IMR-90 (cell line): ENCODE measurements around the gene RUNDC1. TPM values are rescaled to one million over a fixed set of nuclear protein-coding genes. Genes with fewer than 3 reads are reported as not detected.

ENCODE experiments used
- ATAC-seq: fragments of 200-7000 bp; cut with Tn5 transposase; 2 replicates; pipeline ENCODE4 v1.9.1; 2020; ENCODE audit warnings: low read depth, mild to moderate bottlenecking, moderate library complexity
- BruUV-seq: library from RNA; stranded (reverse); fragments of 400-500 nt; replicated peaks from 2 replicates; lab custom pipeline; 2021; lab: Mats Ljungman, UMichigan
- CTCF ChIA-PET: fragments of 300-600 bp; formaldehyde crosslinking; extraction: SDS; loops from one replicate; lab custom pipeline; 2021; ENCODE audit warnings: antibody characterized with exemption; lab: Yijun Ruan, JAX
- POLR2A ChIA-PET: fragments of 300-600 bp; sonication (Branson Sonifier 250); formaldehyde crosslinking; loops from one replicate; lab custom pipeline; 2022; ENCODE audit warnings: antibody characterized with exemption; ENCODE audit not compliant: unreplicated experiment; lab: Charles Lee
- DNase-seq: peaks from one replicate; pipeline ENCODE4 v3.0.0; 2013
- H2AFZ ChIP-seq: replicated peaks from 2 replicates; pipeline ENCODE3; 2013; ENCODE audit warnings: low read length, mild to moderate bottlenecking; ENCODE audit not compliant: poor library complexity
- H2AK5ac ChIP-seq: 2 replicates; pipeline ENCODE4 v1.6.1; 2013; ENCODE audit warnings: low read depth, low read length, inconsistent platforms
- H2AK9ac ChIP-seq: replicated peaks from 2 replicates; pipeline ENCODE3; 2013; ENCODE audit warnings: mild to moderate bottlenecking, low read depth, low read length, moderate library complexity; ENCODE audit not compliant: poor library complexity
- H2BK120ac ChIP-seq: 2 replicates; pipeline ENCODE4 v1.6.1; 2013; ENCODE audit warnings: low read depth, low read length, inconsistent platforms
- H2BK15ac ChIP-seq: 3 replicates; pipeline ENCODE4 v1.6.1; 2013; ENCODE audit warnings: low read depth, low read length, inconsistent platforms
- H2BK20ac ChIP-seq: 2 replicates; pipeline ENCODE4 v1.6.1; 2013; ENCODE audit warnings: low read depth, mild to moderate bottlenecking, inconsistent platforms, low read length, moderate library complexity
- H2BK5ac ChIP-seq: 2 replicates; pipeline ENCODE4 v1.6.1; 2013; ENCODE audit warnings: mild to moderate bottlenecking, low read depth, low read length, inconsistent platforms; ENCODE audit not compliant: poor library complexity, severe bottlenecking
- H3K14ac ChIP-seq: replicated peaks from 2 replicates; pipeline ENCODE4 v1.6.1; 2013; ENCODE audit warnings: low read depth, low read length, inconsistent platforms
- H3K18ac ChIP-seq: 2 replicates; pipeline ENCODE4 v1.6.1; 2013; ENCODE audit warnings: low read depth, low read length, control low read depth
- H3K23ac ChIP-seq: 2 replicates; pipeline ENCODE4 v1.6.1; 2013; ENCODE audit warnings: low read depth, low read length, inconsistent platforms
- H3K27ac ChIP-seq: 2 replicates; pipeline ENCODE4 v1.5.1; 2013; ENCODE audit warnings: mild to moderate bottlenecking, control low read depth, low read length; ENCODE audit not compliant: insufficient read depth
- H3K27me3 ChIP-seq: 2 replicates; pipeline ENCODE4 v1.6.1; 2013; ENCODE audit warnings: low read length; ENCODE audit not compliant: control insufficient read depth, insufficient read depth
- H3K36me3 ChIP-seq: 2 replicates; pipeline ENCODE4 v1.6.1; 2013; ENCODE audit warnings: low read length, mixed read lengths; ENCODE audit not compliant: control insufficient read depth, insufficient read depth
- H3K4ac ChIP-seq: 2 replicates; pipeline ENCODE4 v1.6.1; 2013; ENCODE audit warnings: low read depth, low read length, inconsistent platforms
- H3K4me1 ChIP-seq: 2 replicates; pipeline ENCODE4 v1.6.1; 2013; ENCODE audit warnings: low read length, mixed read lengths; ENCODE audit not compliant: control insufficient read depth, insufficient read depth
- H3K4me2 ChIP-seq: 2 replicates; pipeline ENCODE4 v1.6.1; 2013; ENCODE audit warnings: low read depth, mild to moderate bottlenecking, control low read depth, low read length, moderate library complexity
- H3K4me3 ChIP-seq: 2 replicates; pipeline ENCODE4 v1.5.1; 2013; ENCODE audit warnings: low read depth, mild to moderate bottlenecking, control low read depth, low read length, moderate library complexity; ENCODE audit not compliant: insufficient read depth
- H3K56ac ChIP-seq: 2 replicates; pipeline ENCODE4 v1.6.1; 2013; ENCODE audit warnings: low read length, inconsistent platforms; ENCODE audit not compliant: insufficient read depth; ENCODE audit errors: extremely low read depth
- H3K79me1 ChIP-seq, 2 experiments: 2 replicates each; pipeline ENCODE4 v1.6.1; 2013; ENCODE audit warnings: low read length in 2 of 2, inconsistent platforms in 1 of 2, low read depth in 1 of 2
- H3K9ac ChIP-seq: 2 replicates; pipeline ENCODE4 v1.6.1; 2013; ENCODE audit warnings: low read depth, low read length, control low read depth
- H3K9me1 ChIP-seq: 2 replicates; pipeline ENCODE4 v1.6.1; 2013; ENCODE audit warnings: low read length, inconsistent platforms; ENCODE audit not compliant: insufficient read depth
- H3K9me3 ChIP-seq: 2 replicates; pipeline ENCODE4 v1.6.1; 2013; ENCODE audit warnings: low read length; ENCODE audit not compliant: control insufficient read depth, insufficient read depth
- H4K20me1 ChIP-seq: 2 replicates; pipeline ENCODE4 v1.6.1; 2013; ENCODE audit warnings: low read length, inconsistent platforms; ENCODE audit not compliant: insufficient read depth
- H4K5ac ChIP-seq: 2 replicates; pipeline ENCODE4 v1.6.1; 2013; ENCODE audit warnings: mild to moderate bottlenecking, low read depth, low read length, control low read depth
- H4K8ac ChIP-seq, 2 experiments: 2 replicates each; pipeline ENCODE4 v1.6.1; 2013; ENCODE audit warnings: low read depth in 2 of 2, low read length in 2 of 2, control low read depth in 1 of 2, inconsistent platforms in 1 of 2
- H4K91ac ChIP-seq: 2 replicates; pipeline ENCODE4 v1.6.1; 2013; ENCODE audit warnings: low read depth, low read length, inconsistent platforms; ENCODE audit not compliant: insufficient read depth
- CEBPB ChIP-seq: IDR thresholded peaks from 2 replicates; pipeline ENCODE4 v1.6.1; 2012; ENCODE audit warnings: low read depth, low read length, improper control_type of control experiment
- MAZ ChIP-seq: IDR thresholded peaks from 2 replicates; pipeline ENCODE4 v1.6.1; 2012; ENCODE audit warnings: low read depth, mild to moderate bottlenecking, low read length, improper control_type of control experiment, moderate library complexity, borderline replicate concordance
- MXI1 ChIP-seq: IDR thresholded peaks from 2 replicates; pipeline ENCODE4 v1.6.1; 2012; ENCODE audit warnings: low read depth, mild to moderate bottlenecking, low read length, moderate library complexity, borderline replicate concordance
- WGBS, 2 experiments: methylation state at CpG; one replicate each; pipeline versions ENCODE4 v1.1.5 to v1.1.7; 2013; ENCODE audit warnings: missing lambda C conversion rate in 2 of 2; ENCODE audit not compliant: insufficient read length in 1 of 2; ENCODE audit errors: extremely low coverage in 2 of 2; 5-methylcytosine and 5-hydroxymethylcytosine counted together
- dilution Hi-C: fragments of 300-500 bp; cut with HindIII; formaldehyde crosslinking; loops from one replicate; pipeline ENCODE4 v1.14.3; 2018; ENCODE audit warnings: low sequenced_read_pairs; ENCODE audit not compliant: unreplicated experiment
- in situ Hi-C: fragments of 300-500 bp; cut with MboI; formaldehyde crosslinking; loops from 3 replicates; pipeline ENCODE4 v1.14.3; 2019; ENCODE audit warnings: low sequenced_read_pairs, inconsistent platforms, mixed read lengths
- intact Hi-C: fragments of 100-400 bp; cut with micrococcal nuclease; formaldehyde crosslinking; loops from 2 replicates; pipeline ENCODE4 v1.10.0; 2022
- polyA plus RNA-seq, 3 experiments: library from polyadenylated mRNA; depleted of rRNA; stranded (reverse); fragments of >200 nt; gene quantifications; 2 replicates each; pipeline ENCODE4 v1.2.3, GENCODE V29; 2012; ENCODE audit warnings: low replicate concordance in 1 of 3
- total RNA-seq: library from RNA; depleted of rRNA; stranded (reverse); fragments of >200 nt; gene quantifications from 2 replicates; pipeline ENCODE4 v1.2.3, GENCODE V29; 2012

The RUNDC1 gene
- total and polyA plus RNA-seq, 2 of the 4 experiments (the other 2 are of a cell fraction) = 7.0 to 7.9 TPM

- peak; percentile 63 for DNase-seq
Observed at GRCh38 chr17:43021741-43022512, 41.6 kb downstream of the RUNDC1 start, which contains the start of gene VAT1. Gene VAT1 (minus strand): TSS chr17:43022385. CDS start chr17:43022322, 63 bp downstream.

More at GRCh38 chr17:43021741-43022512, 41.6 kb downstream of the RUNDC1 start, which contains the start of gene VAT1:
- Histone ChIP-seq H3K23ac (peak within 1 kb of the TSS; percentile 58; the same call in 1 of the 2 replicates), H3K27ac (peak within 1 kb of the TSS; percentile 78), H3K9me1 (peaks cover 20% of the 10 kb centered on the region), H3K18ac (peak within 1 kb of the TSS; percentile 30), H3K9ac (peak within 1 kb of the TSS; percentile 75), H2AFZ (peak within 1 kb of the TSS; percentile 95), H2AK5ac (peak within 1 kb of the TSS; percentile 89), H4K91ac (peak within 1 kb of the TSS; percentile 89), H2BK120ac (peak within 1 kb of the TSS; percentile 67; the same call in 1 of the 2 replicates), H3K4me3 (peak within 1 kb of the TSS; percentile 96), H3K14ac (peak within 1 kb of the TSS; percentile 96), H3K36me3 (peaks cover 19% of the 10 kb centered on the region), H4K5ac (peak within 1 kb of the TSS; percentile 61; the same call in 1 of the 2 replicates), H3K79me1 (peaks cover 15 to 45% of the 10 kb centered on the region in 2 experiments; a peak in 3 of 4 replicates), H3K9me3 (no peaks in the 10 kb centered on the region), H2BK5ac (peak within 1 kb of the TSS; percentile 68), H3K4me1 (peaks cover 12% of the 10 kb centered on the region), H2BK15ac (peak within 1 kb of the TSS; percentile 76; the same call in 1 of the 3 replicates), H3K56ac (no peak within 1 kb of the TSS), H4K8ac (peak within 1 kb of the TSS; percentile 46 to 87), H4K20me1 (peaks cover 22% of the 10 kb centered on the region; the same call in 1 of the 2 replicates), H3K4ac (peak within 1 kb of the TSS; percentile 95), H3K4me2 (peak within 1 kb of the TSS; percentile 79), H2AK9ac (peak within 1 kb of the TSS; percentile 97), H3K27me3 (peaks cover 4% of the 10 kb centered on the region; the same call in 1 of the 2 replicates), H2BK20ac (no peak within 1 kb of the TSS)
- TF ChIP-seq CEBPB = peak; percentile 54
- TF ChIP-seq MAZ = peak; percentile 66; the same call in 1 of the 2 replicates
- TF ChIP-seq MXI1 = no peak; the same call in 1 of the 2 replicates
- BruUV-seq = no TSS peak
- POLR2A ChIA-PET = interaction anchor here (0.7 to 1.4 kb wide), 2 partner anchors 293 to 406 kb away, joined by 5 to 6 read pairs; no protein-coding TSS in a partner anchor
- CTCF ChIA-PET = interaction anchor here (0.8 kb wide), 1 partner anchor 91 kb away, joined by 3 read pairs; no protein-coding TSS in a partner anchor
- ATAC-seq = peak; percentile 76
- in situ Hi-C loops (no loop called here), intact Hi-C loops (loop anchor here (2.0 kb wide), 1 partner anchor 15 kb away; the partner anchor contains the start of gene IFI35), dilution Hi-C loops (no loop called here)
- WGBS, 2 experiments = 0% methylated on average over 54 of the region's 80 CpGs; no CpG with 5 or more reads in 1 of the 2 experiments
